Measurements from ENCODE around the gene GAPDHS.

GRCh38 chr19:35563207-35563829 lies 30.1 kb downstream of the GAPDHS start, which contains the start of gene ATP4A:
- no peak for TF ChIP-seq CTCF (IDR thresholded peaks at IDR 0.05)
- TF ChIP-seq POLR2A (IDR thresholded peaks at IDR 0.05): no peak

All from right lobe of liver (tissue), 4 donors.